Breast epithelium (tissue), 3 donors: Measurements from ENCODE around the gene TMCC1.

ENCODE experiments used
- CTCF ChIP-seq, 3 donors: fragments of 450-650 bp; IDR thresholded peaks; one replicate each; pipeline ENCODE4 v1.5.1; 2016 to 2017; ENCODE audit warnings: antibody characterized with exemption in 3 of 3, mild to moderate bottlenecking in 3 of 3, moderate library complexity in 3 of 3
- POLR2A ChIP-seq: fragments of 450-650 bp; IDR thresholded peaks from one replicate; pipeline ENCODE4 v1.6.1; 2016; ENCODE audit warnings: antibody characterized with exemption, mild to moderate bottlenecking, moderate library complexity
- POLR2AphosphoS5 ChIP-seq, 3 donors: sonication (generic); formaldehyde crosslinking; IDR thresholded peaks; one replicate each; pipeline ENCODE4 v1.6.1; 2017; ENCODE audit warnings: antibody characterized with exemption in 3 of 3

DNA sequence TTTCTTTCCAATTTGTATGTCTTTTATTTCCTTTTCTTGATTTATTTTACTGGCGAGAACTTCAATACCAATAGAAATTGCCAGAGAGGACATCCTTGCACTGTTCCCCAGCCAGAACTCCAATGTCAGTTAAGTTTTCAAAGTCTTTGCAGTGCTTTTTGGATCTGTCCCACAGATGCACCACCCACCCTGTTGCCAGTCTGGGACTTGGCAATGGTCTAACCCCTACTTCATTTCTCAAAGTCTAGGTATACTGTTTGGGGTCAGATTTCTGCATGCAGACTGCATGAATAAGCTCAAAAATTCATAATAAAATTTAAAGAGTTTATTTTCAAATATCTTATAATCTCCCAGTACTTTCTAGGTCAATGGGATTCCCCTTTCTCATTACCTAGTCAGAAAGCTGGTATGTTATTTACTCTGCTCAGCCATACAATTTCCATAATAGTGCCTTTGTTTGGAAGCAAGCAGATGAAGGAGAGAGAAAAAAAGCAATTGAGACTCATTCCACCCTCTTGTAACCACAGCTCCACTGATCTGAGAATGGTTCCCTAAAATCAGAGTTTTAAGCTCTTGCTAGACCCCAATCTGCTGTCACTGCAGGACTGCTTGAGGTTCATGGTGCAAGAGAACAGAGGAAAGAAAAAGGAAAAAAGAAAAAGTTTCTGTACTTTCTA lies 161.2 kb downstream of the TMCC1 start:
- TF ChIP-seq CTCF (IDR thresholded peaks at IDR 0.05), result no peak
- no peak for TF ChIP-seq POLR2AphosphoS5 (IDR thresholded peaks at IDR 0.05)
- no peak for TF ChIP-seq POLR2A
